Measurements from ENCODE around the gene CCDC12.

DNA sequence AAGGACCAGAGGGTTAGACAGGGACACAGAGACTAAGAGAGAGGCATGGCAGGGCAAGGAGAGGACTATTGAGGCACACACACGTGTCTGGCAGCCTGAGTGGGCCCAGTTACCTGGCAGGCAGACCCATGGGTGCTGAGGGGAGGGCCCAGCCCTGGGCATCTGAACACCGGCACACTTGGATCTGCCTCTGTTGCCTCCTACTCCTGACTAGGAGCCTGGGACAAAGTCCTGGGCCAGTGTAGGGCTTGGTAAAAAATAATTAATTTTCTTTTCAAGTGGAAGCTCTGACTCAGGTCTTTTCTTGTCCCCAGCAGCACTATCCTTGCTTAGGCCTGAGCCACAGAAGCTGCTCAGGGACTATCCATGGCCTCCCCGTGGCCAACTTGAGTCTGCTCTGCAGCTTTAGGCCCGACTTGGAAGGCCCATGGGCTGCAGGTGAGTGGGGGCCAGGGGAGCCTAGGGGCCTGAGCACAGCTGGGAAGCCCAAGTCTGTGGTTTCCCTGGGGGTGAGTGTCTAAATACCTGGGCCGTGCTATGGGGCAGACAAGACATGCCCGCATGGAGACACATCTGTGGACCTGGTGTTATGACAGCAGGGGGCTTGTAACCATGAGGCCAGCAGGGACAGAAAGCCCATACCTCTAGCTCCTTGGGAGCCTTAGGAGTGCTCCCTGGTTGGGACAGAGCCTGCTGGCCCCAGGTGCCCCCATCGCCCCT, 99.0 kb downstream of the CCDC12 start, which contains the start of gene PTH1R:
- TF ChIP-seq POLR2AphosphoS5 (IDR thresholded peaks at IDR 0.05; ENCODE audit: low read depth, low read length) (no peak), POLR2A (IDR thresholded peaks at IDR 0.05; ENCODE audit: low read depth, low read length) (no peak), TAF1 (IDR thresholded peaks at IDR 0.05; ENCODE audit: borderline replicate concordance, low read depth, low read length) (no peak)

Measured in GM12892 (cell line).